Esophagus mucosa (tissue), 1 donor: ENCODE data around the gene LKAAEAR1. TPM values are rescaled to one million over a fixed set of nuclear protein-coding genes. Genes with fewer than 3 reads are reported as not detected.
A peak's percentile ranks its signal among the peaks of the same experiment; 100 is the strongest.

ENCODE experiments used
- ATAC-seq: fragments of 200-7000 bp; cut with Tn5 transposase; one replicate; pipeline ENCODE4 v1.9.1; 2020
- total RNA-seq: library from RNA; stranded (reverse); gene quantifications from one replicate; pipeline ENCODE4 v1.2.4, GENCODE V29; 2023
- donor health status: DM: yes; HTN: yes; CAD: no.

Gene LKAAEAR1
- total RNA-seq, 1 donor from 2014 or later, result 0.36 TPM

- ATAC-seq, result no peak
Observed at GRCh38 chr20:64110411-64111068, 26.3 kb upstream of the LKAAEAR1 start.

GRCh38 chr20:64109831-64110391 lies 25.7 kb upstream of the LKAAEAR1 start:
- ATAC-seq, result no peak

- ATAC-seq, result no peak
Observed at GRCh38 chr20:64108731-64109681, 24.8 kb upstream of the LKAAEAR1 start.

- no peak for ATAC-seq
Observed at GRCh38 chr20:64107736-64108457, 23.7 kb upstream of the LKAAEAR1 start.

- no peak for ATAC-seq
Observed at GRCh38 chr20:64106981-64107735, 23.0 kb upstream of the LKAAEAR1 start, which contains the start of gene NPBWR2. Gene NPBWR2, minus strand, starts transcription at chr20:64107565. Its CDS starts 734 bp downstream, at chr20:64106831.

GRCh38 chr20:64106435-64106961 lies 22.3 kb upstream of the LKAAEAR1 start:
- no peak for ATAC-seq

GRCh38 chr20:64105846-64106434 lies 21.7 kb upstream of the LKAAEAR1 start:
- ATAC-seq, result no peak

- no peak for ATAC-seq
Observed at GRCh38 chr20:64104667-64105451, 20.7 kb upstream of the LKAAEAR1 start.

GRCh38 chr20:64103871-64104666 lies 19.9 kb upstream of the LKAAEAR1 start:
- ATAC-seq, result no peak

- no peak for ATAC-seq
Observed at GRCh38 chr20:64102647-64103354, 18.6 kb upstream of the LKAAEAR1 start.

GRCh38 chr20:64101731-64102621 lies 17.8 kb upstream of the LKAAEAR1 start:
- ATAC-seq, result peak; percentile 34

- no peak for ATAC-seq
Observed at GRCh38 chr20:64100946-64101688, 16.9 kb upstream of the LKAAEAR1 start.

- no peak for ATAC-seq
Observed at GRCh38 chr20:64100566-64100888, 16.3 kb upstream of the LKAAEAR1 start.

GRCh38 chr20:64099880-64100565 lies 15.8 kb upstream of the LKAAEAR1 start:
- ATAC-seq, result peak; percentile 5

GRCh38 chr20:64099086-64099786 lies 15.0 kb upstream of the LKAAEAR1 start:
- no peak for ATAC-seq
